Tibial nerve (tissue), 4 donors: Measurements from ENCODE around the gene SLC35F3. TPM values are rescaled to one million over a fixed set of nuclear protein-coding genes. Genes with fewer than 3 reads are reported as not detected.

Source experiments
- DNase-seq, 2 donors: peaks; one replicate each; pipeline ENCODE4 v3.0.0-alpha.2; 2019; ENCODE audit warnings: low spot score in 2 of 2
- H3K27ac ChIP-seq, 4 donors: fragments of 200-600 bp; sonication (generic) in 3 of 4; one replicate each; pipeline ENCODE4 v1.5.1; 2017 to 2019; ENCODE audit warnings: mild to moderate bottlenecking in 1 of 4
- H3K27me3 ChIP-seq, 2 donors: fragments of 200-600 bp; sonication (generic) in 1 of 2; one replicate each; pipeline versions ENCODE4 v1.5.1 to v1.6.0; 2017 to 2019
- H3K36me3 ChIP-seq, 3 donors: fragments of 200-600 bp; sonication (generic); one replicate each; pipeline ENCODE4 v1.5.1; 2018 to 2019
- H3K4me1 ChIP-seq, 4 donors: fragments of 200-600 bp; sonication (generic) in 3 of 4; one replicate each; pipeline ENCODE4 v1.5.1; 2017 to 2019
- H3K4me3 ChIP-seq, 4 donors: fragments of 200-600 bp; sonication (generic) in 3 of 4; one replicate each; pipeline ENCODE4 v1.5.1; 2017 to 2019; ENCODE audit warnings: mild to moderate bottlenecking in 1 of 4, moderate library complexity in 1 of 4
- H3K9me3 ChIP-seq, 4 donors: fragments of 200-600 bp; sonication (generic) in 3 of 4; one replicate each; pipeline ENCODE4 v1.5.1; 2017 to 2019
- EP300 ChIP-seq, 2 donors: sonication (generic); formaldehyde crosslinking; IDR thresholded peaks; one replicate each; pipeline ENCODE4 v1.6.1; 2017; ENCODE audit warnings: antibody characterized with exemption in 2 of 2, mild to moderate bottlenecking in 1 of 2
- POLR2A ChIP-seq, 2 donors: fragments of 450-650 bp; IDR thresholded peaks; one replicate each; pipeline ENCODE4 v1.6.1; 2017; ENCODE audit warnings: antibody characterized with exemption in 2 of 2, mild to moderate bottlenecking in 2 of 2, moderate library complexity in 2 of 2
- WGBS, 2 donors: methylation state at CpG; one replicate each; pipeline ENCODE4 v1.1.5; 2018; 5-methylcytosine and 5-hydroxymethylcytosine counted together
- total RNA-seq, 4 donors: library from RNA; depleted of rRNA; stranded (reverse); fragments of >200 nt; gene quantifications; one replicate each; pipeline ENCODE4 v1.1.0, GENCODE V29; 2016
- TF ChIP-seq, protein P1 (sequence below), 5 experiments: fragments of 200-600 bp in 3 of 5; fragments of 450-650 bp in 2 of 5; sonication (generic) in 3 of 5; IDR thresholded peaks; one replicate each; pipeline ENCODE4 v1.5.1; 2016 to 2019; ENCODE audit warnings: antibody characterized with exemption in 5 of 5, mild to moderate bottlenecking in 3 of 5, moderate library complexity in 2 of 5

SLC35F3 gene
- total RNA-seq, 4 donors from 2014 or later = 0.90 TPM; not detected in 3

GRCh38 chr1:233865902-233866301 lies 38.6 kb upstream of the SLC35F3 start:
- Histone ChIP-seq H3K36me3 (no peaks in the 10 kb centered on the region), H3K9me3 (peaks cover 0 to 13% (median 1%) of the 10 kb centered on the region in 4 donors), H3K4me1 (no peaks in the 10 kb centered on the region), H3K27ac (no peak overlapping the region), H3K4me3 (no peak overlapping the region), H3K27me3 (no peaks in the 10 kb centered on the region)
- 92 to 93% methylated on average over 1 of the region's 1 CpG for WGBS, 2 donors
- TF ChIP-seq, protein P1, sequence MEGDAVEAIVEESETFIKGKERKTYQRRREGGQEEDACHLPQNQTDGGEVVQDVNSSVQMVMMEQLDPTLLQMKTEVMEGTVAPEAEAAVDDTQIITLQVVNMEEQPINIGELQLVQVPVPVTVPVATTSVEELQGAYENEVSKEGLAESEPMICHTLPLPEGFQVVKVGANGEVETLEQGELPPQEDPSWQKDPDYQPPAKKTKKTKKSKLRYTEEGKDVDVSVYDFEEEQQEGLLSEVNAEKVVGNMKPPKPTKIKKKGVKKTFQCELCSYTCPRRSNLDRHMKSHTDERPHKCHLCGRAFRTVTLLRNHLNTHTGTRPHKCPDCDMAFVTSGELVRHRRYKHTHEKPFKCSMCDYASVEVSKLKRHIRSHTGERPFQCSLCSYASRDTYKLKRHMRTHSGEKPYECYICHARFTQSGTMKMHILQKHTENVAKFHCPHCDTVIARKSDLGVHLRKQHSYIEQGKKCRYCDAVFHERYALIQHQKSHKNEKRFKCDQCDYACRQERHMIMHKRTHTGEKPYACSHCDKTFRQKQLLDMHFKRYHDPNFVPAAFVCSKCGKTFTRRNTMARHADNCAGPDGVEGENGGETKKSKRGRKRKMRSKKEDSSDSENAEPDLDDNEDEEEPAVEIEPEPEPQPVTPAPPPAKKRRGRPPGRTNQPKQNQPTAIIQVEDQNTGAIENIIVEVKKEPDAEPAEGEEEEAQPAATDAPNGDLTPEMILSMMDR (IDR thresholded peaks at IDR 0.05) = no peak
- TF ChIP-seq EP300 (IDR thresholded peaks at IDR 0.05) (no peak), POLR2A (IDR thresholded peaks at IDR 0.05) (no peak)
- no peak for DNase-seq

DNA sequence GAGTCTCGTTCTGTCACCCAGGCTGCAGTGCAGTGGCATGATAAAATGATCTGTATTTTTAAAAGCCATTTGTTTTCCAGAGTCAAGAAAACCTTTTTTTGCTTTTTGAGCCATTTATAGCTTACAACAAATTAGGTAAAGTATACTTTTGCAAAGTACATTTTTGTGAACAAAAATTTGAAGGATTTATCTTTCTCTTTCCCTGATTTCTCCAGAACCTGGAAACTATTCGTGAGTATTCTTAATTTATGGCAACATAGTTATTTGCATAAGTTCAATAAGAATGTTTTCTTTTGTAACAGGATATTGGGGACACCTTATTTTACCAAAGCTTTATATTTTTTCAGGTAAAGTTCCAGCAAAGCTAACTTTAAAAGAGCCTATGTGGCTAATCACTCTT lies 37.4 kb upstream of the SLC35F3 start:
- TF ChIP-seq, protein P1 (IDR thresholded peaks at IDR 0.05) = no peak
- TF ChIP-seq POLR2A (IDR thresholded peaks at IDR 0.05) = no peak
- WGBS, 2 donors = 73 to 74% methylated on average over 2 of the region's 2 CpGs
- Histone ChIP-seq H3K27me3 (no peaks in the 10 kb centered on the region), H3K36me3 (no peaks in the 10 kb centered on the region), H3K27ac (no peak overlapping the region), H3K9me3 (peaks cover 0 to 13% (median 1%) of the 10 kb centered on the region in 4 donors), H3K4me3 (no peak overlapping the region), H3K4me1 (no peaks in the 10 kb centered on the region)
- no peak for DNase-seq

DNA sequence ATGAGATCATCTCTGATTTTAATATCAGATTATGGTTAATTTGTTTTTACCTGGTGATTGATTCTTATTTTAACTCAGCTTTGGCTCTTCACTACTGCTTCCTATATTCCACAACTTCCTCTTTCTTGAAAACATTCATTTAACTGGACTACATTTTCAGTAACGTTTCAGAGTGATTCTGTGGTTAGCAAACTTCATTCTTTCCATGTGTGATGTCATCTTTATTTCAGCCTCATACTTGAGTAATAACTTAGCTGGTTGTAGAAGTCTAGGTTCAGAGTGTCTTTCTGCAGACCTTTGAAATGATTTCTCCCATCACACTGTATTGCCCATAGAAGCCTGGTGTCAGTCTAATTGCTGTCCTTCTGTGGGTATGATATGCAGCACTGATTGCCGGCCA lies 36.0 kb upstream of the SLC35F3 start:
- H3K4me1 ChIP-seq = no peaks in the 10 kb centered on the region
- no peak for TF ChIP-seq EP300 (IDR thresholded peaks at IDR 0.05)
- TF ChIP-seq, protein P1 (IDR thresholded peaks at IDR 0.05) = no peak
- TF ChIP-seq POLR2A (IDR thresholded peaks at IDR 0.05) = no peak
- no peaks in the 10 kb centered on the region for H3K36me3 ChIP-seq
- WGBS, 2 donors = 56 to 63% methylated on average over 2 of the region's 2 CpGs
- H3K27ac ChIP-seq = no peak overlapping the region
- peaks cover 0 to 13% (median 1%) of the 10 kb centered on the region in 4 donors for H3K9me3 ChIP-seq
- DNase-seq = no peak
- H3K27me3 ChIP-seq = no peaks in the 10 kb centered on the region
- no peak overlapping the region for H3K4me3 ChIP-seq

DNA sequence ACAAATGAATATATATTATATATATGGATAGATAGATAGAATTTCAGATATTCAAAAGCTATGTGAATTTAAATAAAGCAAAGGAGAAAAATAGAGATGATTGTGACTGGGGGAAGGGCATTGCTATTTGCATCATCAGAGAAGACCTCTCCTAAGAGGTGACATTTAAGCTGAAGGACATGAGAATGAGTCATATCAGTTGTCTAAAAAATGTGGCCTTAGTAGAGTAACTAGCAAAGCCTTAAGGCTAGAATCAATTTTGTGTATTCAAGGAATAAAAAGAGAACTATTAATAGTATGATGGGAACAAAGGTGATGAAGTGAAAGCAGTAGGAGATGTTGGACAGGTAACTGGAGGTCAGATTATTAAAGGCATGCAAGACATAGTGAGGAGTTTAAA lies 34.8 kb upstream of the SLC35F3 start:
- no peaks in the 10 kb centered on the region for H3K4me1 ChIP-seq
- H3K36me3 ChIP-seq = no peaks in the 10 kb centered on the region
- peaks cover 0 to 13% (median 1%) of the 10 kb centered on the region in 4 donors for H3K9me3 ChIP-seq
- TF ChIP-seq EP300 (IDR thresholded peaks at IDR 0.05) = no peak
- TF ChIP-seq, protein P1 (IDR thresholded peaks at IDR 0.05) = no peak
- no peak for TF ChIP-seq POLR2A (IDR thresholded peaks at IDR 0.05)
- no peak for DNase-seq
- H3K27ac ChIP-seq = no peak overlapping the region
- H3K4me3 ChIP-seq = no peak overlapping the region
- no peaks in the 10 kb centered on the region for H3K27me3 ChIP-seq

- Histone ChIP-seq H3K4me1 (no peaks in the 10 kb centered on the region), H3K9me3 (peaks cover 0 to 3% (median 0%) of the 10 kb centered on the region in 4 donors), H3K36me3 (no peaks in the 10 kb centered on the region), H3K4me3 (no peak overlapping the region), H3K27ac (no peak overlapping the region), H3K27me3 (no peaks in the 10 kb centered on the region)
- no peak for DNase-seq
- 67 to 68% methylated on average over 4 of the region's 4 CpGs for WGBS, 2 donors
- TF ChIP-seq EP300 (IDR thresholded peaks at IDR 0.05) (no peak), POLR2A (IDR thresholded peaks at IDR 0.05) (no peak)
- TF ChIP-seq, protein P1 (IDR thresholded peaks at IDR 0.05) = no peak
Measured at GRCh38 chr1:233873666-233874065, 30.8 kb upstream of the SLC35F3 start.
